Measurements from ENCODE around the gene CNIH2. TPM values are rescaled to one million over a fixed set of nuclear protein-coding genes. Genes with fewer than 3 reads are reported as not detected.
"Not testable (repeated sequence)": the region's sequence is repeated elsewhere in the genome, so short reads cannot be mapped to it uniquely, and the experiment has no call there.

The CNIH2 gene
- polyA plus RNA-seq, 1 donor from 2014 or later: 47.9 TPM

DNA sequence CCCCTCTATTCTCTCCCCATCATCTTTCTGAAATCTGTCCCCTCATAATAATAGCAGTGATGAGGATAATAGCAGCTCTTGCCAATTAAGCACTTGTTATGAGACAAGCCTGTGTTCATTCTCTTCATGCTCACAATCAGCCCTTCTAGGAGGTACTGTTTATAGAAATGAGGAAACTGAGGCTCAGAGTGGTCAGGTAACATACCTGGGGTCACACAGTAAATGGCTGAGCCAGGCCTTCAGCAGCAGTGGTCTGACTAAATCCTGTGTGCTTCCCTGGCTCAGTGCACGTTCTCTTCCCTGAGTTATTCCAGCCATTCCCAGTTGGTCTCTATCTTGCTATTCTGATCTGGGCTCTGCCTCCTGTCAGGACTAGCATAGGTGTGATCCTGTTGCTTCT, 3.8 kb upstream of the CNIH2 start:
- Histone ChIP-seq H3K9me3 (ENCODE audit: low read length) (no peaks in the 10 kb centered on the region), H3F3A (ENCODE audit: insufficient read depth, low read length, poor library complexity, severe bottlenecking) (peaks cover 4% of the 10 kb centered on the region), H3K27ac (ENCODE audit: low read length) (no peak overlapping the region), H3K9me2 (ENCODE audit: insufficient read depth, low read length) (no peaks in the 10 kb centered on the region), H3K4me2 (ENCODE audit: low read length) (no peak overlapping the region), H4K20me1 (ENCODE audit: insufficient read depth) (no peaks in the 10 kb centered on the region), H3K4me3 (ENCODE audit: low read length) (no peak overlapping the region), H3K36me3 (ENCODE audit: insufficient read depth, low read length) (no peaks in the 10 kb centered on the region), H3K9ac (ENCODE audit: low read length) (no peak overlapping the region), H2AFZ (ENCODE audit: low read depth, low read length) (no peak overlapping the region), H3K27me3 (ENCODE audit: insufficient read depth, low read depth, low read length) (no peaks in the 10 kb centered on the region), H3K79me2 (replicated peaks; ENCODE audit: insufficient read depth, low read length) (peaks cover 30% of the 10 kb centered on the region)
- TF ChIP-seq EP300 (conservative IDR thresholded peaks at IDR 0.05; ENCODE audit: poor library complexity, severe bottlenecking) (no peak), RAD21 (conservative IDR thresholded peaks at IDR 0.05) (no peak), SMC3 (conservative IDR thresholded peaks at IDR 0.05; ENCODE audit: poor library complexity) (no peak), TAF1 (IDR thresholded peaks at IDR 0.05; ENCODE audit: low read depth) (no peak)

DNA sequence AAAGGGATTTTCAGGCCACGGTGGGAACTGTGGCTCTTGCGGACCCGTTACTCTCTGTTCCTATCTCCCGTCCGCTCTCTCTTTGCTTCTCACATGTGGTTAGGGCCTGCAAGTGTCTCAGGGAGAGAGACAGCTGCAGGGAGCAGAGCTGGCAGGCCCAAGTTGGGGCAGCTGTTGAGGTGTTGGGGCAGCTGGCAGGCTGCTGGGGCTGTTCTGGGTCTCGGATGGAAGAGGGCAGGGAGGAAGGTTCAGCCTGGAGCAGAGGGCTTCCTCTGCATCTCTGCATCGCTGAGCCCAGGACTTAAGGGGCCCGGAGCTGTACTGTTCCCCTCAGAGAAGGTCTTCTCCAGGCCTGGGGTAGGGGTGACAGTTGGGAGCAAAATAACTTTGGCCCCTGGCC, 2.6 kb upstream of the CNIH2 start:
- no peaks in the 10 kb centered on the region for H3K36me3 ChIP-seq (ENCODE audit: insufficient read depth, low read length)
- peaks cover 4% of the 10 kb centered on the region for H3F3A ChIP-seq (ENCODE audit: insufficient read depth, low read length, poor library complexity, severe bottlenecking)
- no peak overlapping the region for H2AFZ ChIP-seq (ENCODE audit: low read depth, low read length)
- H3K9me3 ChIP-seq (ENCODE audit: low read length): no peaks in the 10 kb centered on the region
- no peaks in the 10 kb centered on the region for H3K9me2 ChIP-seq (ENCODE audit: insufficient read depth, low read length)
- TF ChIP-seq MXI1 (conservative IDR thresholded peaks at IDR 0.05; ENCODE audit: poor library complexity, severe bottlenecking): no peak
- H3K4me2 ChIP-seq (ENCODE audit: low read length): no peak overlapping the region
- H3K27ac ChIP-seq (ENCODE audit: low read length): no peak overlapping the region
- H3K27me3 ChIP-seq (ENCODE audit: insufficient read depth, low read depth, low read length): no peaks in the 10 kb centered on the region
- H3K79me2 ChIP-seq (replicated peaks; ENCODE audit: insufficient read depth, low read length): peaks cover 31% of the 10 kb centered on the region
- H3K9ac ChIP-seq (ENCODE audit: low read length): no peak overlapping the region
- H3K4me3 ChIP-seq (ENCODE audit: low read length): no peak overlapping the region
- H4K20me1 ChIP-seq (ENCODE audit: insufficient read depth): no peaks in the 10 kb centered on the region

DNA sequence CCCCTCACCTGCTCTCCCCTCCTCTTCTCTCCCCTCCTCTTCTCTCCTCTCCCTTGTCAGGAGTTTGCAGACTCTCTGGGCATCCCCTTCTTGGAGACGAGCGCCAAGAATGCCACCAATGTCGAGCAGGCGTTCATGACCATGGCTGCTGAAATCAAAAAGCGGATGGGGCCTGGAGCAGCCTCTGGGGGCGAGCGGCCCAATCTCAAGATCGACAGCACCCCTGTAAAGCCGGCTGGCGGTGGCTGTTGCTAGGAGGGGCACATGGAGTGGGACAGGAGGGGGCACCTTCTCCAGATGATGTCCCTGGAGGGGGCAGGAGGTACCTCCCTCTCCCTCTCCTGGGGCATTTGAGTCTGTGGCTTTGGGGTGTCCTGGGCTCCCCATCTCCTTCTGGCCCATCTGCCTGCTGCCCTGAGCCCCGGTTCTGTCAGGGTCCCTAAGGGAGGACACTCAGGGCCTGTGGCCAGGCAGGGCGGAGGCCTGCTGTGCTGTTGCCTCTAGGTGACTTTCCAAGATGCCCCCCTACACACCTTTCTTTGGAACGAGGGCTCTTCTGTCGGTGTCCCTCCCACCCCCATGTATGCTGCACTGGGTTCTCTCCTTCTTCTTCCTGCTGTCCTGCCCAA, 1.9 kb upstream of the CNIH2 start:
- H3K27me3 ChIP-seq (ENCODE audit: insufficient read depth, low read depth, low read length): no peaks in the 10 kb centered on the region
- TF ChIP-seq POLR2AphosphoS5 (IDR thresholded peaks at IDR 0.05): no peak
- no peak for TF ChIP-seq RAD21 (conservative IDR thresholded peaks at IDR 0.05)
- no peak for TF ChIP-seq EP300 (conservative IDR thresholded peaks at IDR 0.05; ENCODE audit: poor library complexity, severe bottlenecking)
- no peak overlapping the region for H2AFZ ChIP-seq (ENCODE audit: low read depth, low read length)
- no peaks in the 10 kb centered on the region for H3K9me2 ChIP-seq (ENCODE audit: insufficient read depth, low read length)
- no peaks in the 10 kb centered on the region for H4K20me1 ChIP-seq (ENCODE audit: insufficient read depth)
- peaks cover 4% of the 10 kb centered on the region for H3F3A ChIP-seq (ENCODE audit: insufficient read depth, low read length, poor library complexity, severe bottlenecking)
- no peaks in the 10 kb centered on the region for H3K9me3 ChIP-seq (ENCODE audit: low read length)
- no peak overlapping the region for H3K27ac ChIP-seq (ENCODE audit: low read length)
- H3K9ac ChIP-seq (ENCODE audit: low read length): no peak overlapping the region
- no peaks in the 10 kb centered on the region for H3K36me3 ChIP-seq (ENCODE audit: insufficient read depth, low read length)
- no peak overlapping the region for H3K4me3 ChIP-seq (ENCODE audit: low read length)
- H3K79me2 ChIP-seq (replicated peaks; ENCODE audit: insufficient read depth, low read length): peaks cover 33% of the 10 kb centered on the region
- no peak overlapping the region for H3K4me2 ChIP-seq (ENCODE audit: low read length)

DNA sequence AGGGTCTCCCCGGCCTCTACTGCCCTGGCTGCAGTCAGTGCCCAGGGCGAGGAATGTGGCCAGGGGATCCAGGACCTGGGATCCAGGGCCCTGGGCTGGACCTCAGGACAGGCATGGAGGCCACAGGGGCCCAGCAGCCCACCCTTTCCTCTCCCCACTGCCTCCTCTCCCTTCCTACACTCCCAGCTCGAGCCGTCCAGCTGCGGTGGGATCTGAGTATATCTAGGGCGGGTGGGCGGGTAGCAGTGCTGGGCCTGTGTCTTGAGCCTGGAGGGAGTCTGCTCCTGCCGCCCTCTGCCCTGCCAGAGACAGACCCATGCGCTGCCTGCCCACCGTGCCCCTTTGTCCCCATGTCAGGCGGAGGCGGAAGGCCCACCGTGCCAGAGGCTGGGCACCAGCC, 1.4 kb upstream of the CNIH2 start:
- not testable (repeated sequence) for H2AFZ ChIP-seq (ENCODE audit: low read depth, low read length); H3F3A ChIP-seq (ENCODE audit: insufficient read depth, low read length, poor library complexity, severe bottlenecking); H3K9ac ChIP-seq (ENCODE audit: low read length); H3K4me2 ChIP-seq (ENCODE audit: low read length); H3K27me3 ChIP-seq (ENCODE audit: insufficient read depth, low read depth, low read length); H3K9me2 ChIP-seq (ENCODE audit: insufficient read depth, low read length); H4K20me1 ChIP-seq (ENCODE audit: insufficient read depth); H3K27ac ChIP-seq (ENCODE audit: low read length); H3K36me3 ChIP-seq (ENCODE audit: insufficient read depth, low read length); H3K9me3 ChIP-seq (ENCODE audit: low read length); H3K4me3 ChIP-seq (ENCODE audit: low read length)
- peaks cover 39% of the 10 kb centered on the region for H3K79me2 ChIP-seq (replicated peaks; ENCODE audit: insufficient read depth, low read length)

DNA sequence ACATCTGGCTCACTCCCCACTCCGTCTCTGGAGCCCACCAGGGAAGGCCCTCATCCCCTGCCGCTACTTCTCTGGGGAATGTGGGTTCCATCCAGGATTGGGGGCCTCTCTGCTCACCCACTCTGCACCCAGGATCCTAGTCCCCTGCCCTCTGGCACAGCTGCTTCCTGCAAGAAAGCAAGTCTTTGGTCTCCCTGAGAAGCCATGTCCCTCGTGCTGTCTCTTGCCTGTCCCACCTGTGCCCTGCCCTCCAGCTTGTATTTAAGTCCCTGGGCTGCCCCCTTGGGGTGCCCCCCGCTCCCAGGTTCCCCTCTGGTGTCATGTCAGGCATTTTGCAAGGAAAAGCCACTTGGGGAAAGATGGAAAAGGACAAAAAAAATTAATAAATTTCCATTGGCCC, 911 bp upstream of the CNIH2 start:
- not testable (repeated sequence) for H2AFZ ChIP-seq (ENCODE audit: low read depth, low read length); H3K27me3 ChIP-seq (ENCODE audit: insufficient read depth, low read depth, low read length); H3F3A ChIP-seq (ENCODE audit: insufficient read depth, low read length, poor library complexity, severe bottlenecking); H4K20me1 ChIP-seq (ENCODE audit: insufficient read depth); H3K9me2 ChIP-seq (ENCODE audit: insufficient read depth, low read length); H3K9me3 ChIP-seq (ENCODE audit: low read length); H3K36me3 ChIP-seq (ENCODE audit: insufficient read depth, low read length)
- peak overlapping the region; percentile 86 for H3K4me3 ChIP-seq (ENCODE audit: low read length)
- H3K9ac ChIP-seq (ENCODE audit: low read length): peak overlapping the region; percentile 99
- peak overlapping the region; percentile 91 for H3K4me2 ChIP-seq (ENCODE audit: low read length)
- peak overlapping the region; percentile 84 for H3K27ac ChIP-seq (ENCODE audit: low read length)
- peaks cover 43% of the 10 kb centered on the region for H3K79me2 ChIP-seq (replicated peaks; ENCODE audit: insufficient read depth, low read length)

Data from neural cell (in vitro differentiated cells).